ENCODE data around the gene GFY. TPM values are rescaled to one million over a fixed set of nuclear protein-coding genes. Genes with fewer than 3 reads are reported as not detected.

GFY gene
- total RNA-seq, 6 experiments from 2014 or later = not detected

DNA sequence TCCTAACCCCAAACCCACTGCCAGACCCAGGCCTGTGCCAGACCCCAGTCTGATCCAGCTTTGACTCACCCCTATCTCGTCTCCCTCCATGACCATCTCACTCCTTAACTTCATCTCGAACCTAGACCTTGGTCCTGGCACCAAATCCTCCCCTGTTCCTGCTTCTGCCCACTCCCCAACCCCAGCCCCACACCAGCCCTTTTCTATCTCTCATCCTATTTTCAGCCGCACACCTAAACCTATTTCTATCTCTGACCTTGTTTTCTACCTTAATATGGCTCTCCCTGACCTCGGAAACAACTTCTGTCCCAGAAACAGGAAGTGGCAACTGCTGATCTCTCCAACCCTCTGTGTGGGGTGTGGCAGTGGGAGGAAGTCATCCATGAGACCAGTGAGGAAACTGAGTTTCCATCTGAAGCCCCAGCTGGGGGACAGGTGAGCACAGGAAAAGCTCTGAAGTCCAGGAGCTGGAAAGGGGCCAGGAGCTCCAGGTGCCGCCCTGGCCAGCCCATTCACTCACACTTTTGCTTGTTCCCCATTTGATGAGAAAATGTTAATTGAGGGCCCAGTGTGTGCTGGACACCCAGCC is 15.7 kb upstream of the GFY start:
- no peak overlapping the region for H3K4me3 Mint-ChIP-seq
- 0 out of 2 replicates have a peak, but pooled peaks cover 5% of the 10 kb centered on the region for H3K4me1 Mint-ChIP-seq (ENCODE audit: low read depth)
- H3K27me3 Mint-ChIP-seq (ENCODE audit: insufficient read depth) = peaks cover 37% of the 10 kb centered on the region
- no peak overlapping the region for H3K27ac Mint-ChIP-seq
- DNase-seq = no peak
- no peaks in the 10 kb centered on the region for H3K36me3 Mint-ChIP-seq (ENCODE audit: low read depth)
- no peak for TF ChIP-seq CTCF (IDR thresholded peaks at IDR 0.05)
- no peaks in the 10 kb centered on the region for H3K9me3 Mint-ChIP-seq

DNA sequence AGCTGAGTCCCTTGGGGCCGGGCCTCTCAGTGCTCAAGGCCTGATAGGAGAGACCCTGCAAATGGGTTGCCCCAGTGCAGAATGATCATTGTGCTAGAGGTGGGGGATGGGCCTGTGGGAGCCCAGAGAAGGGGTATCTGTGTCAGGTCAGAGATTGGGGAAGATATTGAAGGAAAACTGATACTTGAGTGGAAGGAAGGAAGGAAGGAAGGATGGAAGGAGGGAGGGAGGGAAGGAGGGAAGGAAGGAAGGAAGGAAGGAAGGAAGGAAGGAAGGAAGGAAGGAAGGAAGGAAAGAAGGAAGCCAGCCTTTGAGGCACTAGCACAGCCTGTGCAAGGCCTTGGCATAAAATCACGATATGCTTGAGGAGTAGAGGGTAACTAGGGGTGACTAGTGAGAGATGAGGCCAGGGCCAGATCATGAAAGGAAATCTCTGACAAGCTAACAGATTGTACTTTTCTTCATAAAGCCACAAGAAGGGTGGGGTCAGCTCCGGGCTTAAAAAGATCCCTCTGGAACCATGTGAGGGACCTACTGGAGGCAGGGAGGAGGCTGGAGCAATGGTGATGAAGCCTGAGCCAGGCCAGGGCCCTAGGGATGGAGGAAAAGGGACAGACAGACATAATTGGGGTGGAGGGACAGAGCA is 13.4 kb upstream of the GFY start:
- Mint-ChIP-seq H3K27ac (no peak overlapping the region), H3K27me3 (ENCODE audit: insufficient read depth) (peaks cover 39% of the 10 kb centered on the region), H3K4me3 (no peak overlapping the region), H3K4me1 (ENCODE audit: low read depth) (0 out of 2 replicates have a peak, but pooled peaks cover 5% of the 10 kb centered on the region), H3K9me3 (no peaks in the 10 kb centered on the region), H3K36me3 (ENCODE audit: low read depth) (no peaks in the 10 kb centered on the region)
- no peak for DNase-seq
- TF ChIP-seq CTCF (IDR thresholded peaks at IDR 0.05) = no peak

- peaks cover 43% of the 10 kb centered on the region for H3K27me3 Mint-ChIP-seq (ENCODE audit: insufficient read depth)
- DNase-seq = no peak
- no peaks in the 10 kb centered on the region for H3K9me3 Mint-ChIP-seq
- H3K27ac Mint-ChIP-seq = no peak overlapping the region
- H3K4me1 Mint-ChIP-seq (ENCODE audit: low read depth) = 0 out of 2 replicates have a peak, but pooled peaks cover 5% of the 10 kb centered on the region
- no peak overlapping the region for H3K4me3 Mint-ChIP-seq
- TF ChIP-seq CTCF (IDR thresholded peaks at IDR 0.05) = no peak
- no peaks in the 10 kb centered on the region for H3K36me3 Mint-ChIP-seq (ENCODE audit: low read depth)
Observed at GRCh38 chr19:49413348-49413747, 11.8 kb upstream of the GFY start.

- no peaks in the 10 kb centered on the region for H3K36me3 Mint-ChIP-seq (ENCODE audit: low read depth)
- peaks cover 48% of the 10 kb centered on the region for H3K27me3 Mint-ChIP-seq (ENCODE audit: insufficient read depth)
- no peak for DNase-seq
- no peak overlapping the region for H3K27ac Mint-ChIP-seq
- H3K4me3 Mint-ChIP-seq = no peak overlapping the region
- H3K9me3 Mint-ChIP-seq = no peaks in the 10 kb centered on the region
- no peak for TF ChIP-seq CTCF (IDR thresholded peaks at IDR 0.05)
- no peaks in the 10 kb centered on the region for H3K4me1 Mint-ChIP-seq (ENCODE audit: low read depth)
Observed at GRCh38 chr19:49414256-49414655, 10.9 kb upstream of the GFY start.

- Mint-ChIP-seq H3K27ac (no peak overlapping the region), H3K27me3 (ENCODE audit: insufficient read depth) (peaks cover 53% of the 10 kb centered on the region), H3K4me1 (ENCODE audit: low read depth) (no peaks in the 10 kb centered on the region), H3K4me3 (no peak overlapping the region), H3K9me3 (no peaks in the 10 kb centered on the region), H3K36me3 (ENCODE audit: low read depth) (no peaks in the 10 kb centered on the region)
- no peak for TF ChIP-seq CTCF (IDR thresholded peaks at IDR 0.05)
- no peak for DNase-seq
Observed at GRCh38 chr19:49415102-49415809, 9.9 kb upstream of the GFY start.

All from HFFc6 (cell line).